GM12874 (cell line): Measurements from ENCODE around the gene ANKRD53.

Experiments used
- CTCF ChIP-seq: IDR thresholded peaks from 2 replicates; pipeline ENCODE4 v1.5.1; 2011; ENCODE audit warnings: low read depth, mild to moderate bottlenecking, control low read depth, low read length, moderate library complexity; ENCODE audit not compliant: insufficient read depth

Gene ANKRD53

GRCh38 chr2:70988726-70989648 is 10.6 kb downstream of the ANKRD53 start:
- no peak for TF ChIP-seq CTCF

DNA sequence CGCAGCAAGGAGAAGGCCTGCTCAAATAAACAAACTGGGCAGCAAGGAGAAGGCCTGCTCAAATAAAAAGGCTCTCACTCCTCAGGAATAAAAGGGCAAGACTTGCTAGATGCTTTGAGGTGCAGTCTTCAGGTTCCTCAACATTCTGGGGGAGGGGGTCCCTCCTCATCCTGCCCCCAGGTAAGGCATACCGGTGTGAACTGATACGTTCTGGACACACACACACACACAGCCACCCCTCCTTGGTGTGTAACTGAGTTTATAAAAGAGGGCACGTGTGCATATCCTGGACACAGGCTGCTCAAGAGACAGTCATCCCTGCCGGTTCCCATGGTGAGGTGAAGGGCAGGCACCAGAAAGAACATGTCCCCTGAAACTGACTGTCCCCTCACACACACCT is 11.8 kb downstream of the ANKRD53 start:
- no peak for TF ChIP-seq CTCF

GRCh38 chr2:70991142-70991541 is 12.7 kb downstream of the ANKRD53 start:
- no peak for TF ChIP-seq CTCF

DNA sequence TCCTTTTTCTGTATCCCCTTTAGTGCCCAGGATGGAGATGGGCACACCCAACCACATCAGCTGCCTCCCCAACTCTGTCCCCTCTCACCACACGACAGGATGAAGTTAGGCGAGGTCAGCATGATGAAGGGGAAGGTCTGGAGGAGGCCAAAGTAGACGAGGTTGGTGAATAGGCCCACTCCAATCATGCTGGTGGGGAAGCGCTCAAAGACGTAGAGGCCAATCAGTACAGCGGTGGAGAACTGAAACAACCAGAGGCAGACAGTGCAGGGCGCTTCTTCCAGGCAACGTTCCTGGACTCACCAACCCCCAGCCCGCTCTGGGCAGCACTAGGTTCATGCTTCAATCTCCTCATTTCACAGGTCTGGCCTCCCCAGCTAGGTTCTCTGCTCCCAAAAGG is 13.3 kb downstream of the ANKRD53 start:
- no peak for TF ChIP-seq CTCF

- no peak for TF ChIP-seq CTCF
Measured at GRCh38 chr2:70992945-70993853, 14.8 kb downstream of the ANKRD53 start.

GRCh38 chr2:70994009-70994698 is 15.7 kb downstream of the ANKRD53 start:
- no peak for TF ChIP-seq CTCF
